Ovary (tissue), 10 donors: ENCODE data around the gene XNDC1N. TPM values are rescaled to one million over a fixed set of nuclear protein-coding genes. Genes with fewer than 3 reads are reported as not detected.

ENCODE experiments used
- DNase-seq, 5 donors: peaks; one replicate each; pipeline ENCODE4 v3.0.0-alpha.2; 2019 to 2020
- H3K27ac ChIP-seq, 2 donors: fragments of 200-600 bp; one replicate each; pipeline versions ENCODE4 v1.5.1 to v1.8.0; 2019 to 2022
- H3K27me3 ChIP-seq: fragments of 200-600 bp; one replicate; pipeline ENCODE4 v1.8.0; 2022
- H3K36me3 ChIP-seq: fragments of 200-600 bp; sonication (generic); one replicate; pipeline ENCODE4 v1.5.1; 2019
- H3K4me1 ChIP-seq: one replicate; pipeline ENCODE4 v1.8.1; 2013; ENCODE audit warnings: mild to moderate bottlenecking, moderate library complexity; ENCODE audit not compliant: insufficient read depth
- H3K4me3 ChIP-seq: fragments of 200-600 bp; sonication (generic); one replicate; pipeline ENCODE4 v1.5.1; 2017
- H3K9me3 ChIP-seq, 2 donors: fragments of 200-600 bp in 1 of 2; sonication (generic) in 1 of 2; one replicate each; pipeline versions ENCODE4 v1.5.1 to v1.8.1; 2013 to 2019; ENCODE audit warnings: mild to moderate bottlenecking in 1 of 2, moderate library complexity in 1 of 2
- CTCF ChIP-seq, 3 donors: fragments of 450-650 bp in 2 of 3; fragments of 200-600 bp in 1 of 3; IDR thresholded peaks; one replicate each; pipeline versions ENCODE4 v1.5.1 to v1.8.0; 2016 to 2022; ENCODE audit warnings: antibody characterized with exemption in 3 of 3, mild to moderate bottlenecking in 1 of 3
- EP300 ChIP-seq: sonication (generic); formaldehyde crosslinking; IDR thresholded peaks from one replicate; pipeline ENCODE4 v1.6.1; 2017; ENCODE audit warnings: antibody characterized with exemption
- POLR2A ChIP-seq: fragments of 450-650 bp; IDR thresholded peaks from one replicate; pipeline ENCODE4 v1.6.1; 2017; ENCODE audit warnings: antibody characterized with exemption, mild to moderate bottlenecking, moderate library complexity
- WGBS, 3 donors: extraction: QIAGEN DNeasy Blood & Tissue Kit in 1 of 3; methylation state at CpG; one replicate each; pipeline versions ENCODE4 v1.1.5 to v1.1.7; 2013 to 2017; 5-methylcytosine and 5-hydroxymethylcytosine counted together
- intact Hi-C, 4 donors: fragments of 100-400 bp; cut with DNase I; formaldehyde crosslinking; loops; one replicate each; pipeline versions ENCODE4 v1.11.0 to v1.15.1; 2022 to 2023
- long read RNA-seq, 3 donors: library from polyadenylated mRNA in 2 of 3; unstranded in 2 of 3; transcript quantifications; one replicate each; pipeline ENCODE4 v2.0.0 and lab custom pipeline, GENCODE V29; 2021 to 2026
- polyA plus RNA-seq, 2 donors: library from polyadenylated mRNA; stranded (reverse); fragments of 200-250 nt in 1 of 2; fragments of 350-450 nt in 1 of 2; fragmentation: Illumina TruSeq in 1 of 2; extraction: RNeasy Lipid Tissue Mini Kit (QIAGEN cat#74804) in 1 of 2; gene quantifications; one replicate each; pipeline ENCODE4 v1.2.3, GENCODE V29; 2013 to 2014
- total RNA-seq, 7 donors: library from RNA; depleted of rRNA in 2 of 7; stranded (reverse); fragments of >200 nt in 2 of 7; fragmentation: NEBNext Ultra II Directional in 3 of 7; extraction: Animal tissue kit (Norgen Biotek cat#: 25700) in 3 of 7; gene quantifications; one replicate each; pipeline versions ENCODE4 v1.1.0 to v1.2.4, GENCODE V29; 2016 to 2023
- donor health status: DM: no; HTN: no; CAD: no; lungs with moderate emphysema.
- donor health status: DM: no; HTN: no; CAD: no.
- donor health status: Bipolar disorder and iron deficiency.
- donor health status: DM: yes; HTN: yes; CAD: no.
- donor health status: DM: no; HTN: no; CAD: no.
- donor health status: DM: yes; HTN: yes; CAD: no.

The XNDC1N gene
- total RNA-seq (10 to 100 TPM in 5 of 7 donors, 1 to 10 TPM in 2; 8.6 to 13.9 (median 10.6) TPM), polyA plus RNA-seq (1 to 10 TPM; 3.5 to 5.3 TPM)
- long read RNA-seq, donor 1, partial matches to known transcripts, result 1 of 15 reads
- long read RNA-seq, donor 1, other reads (novel, unspliced or antisense), result 14 of 15 reads
- long read RNA-seq, donor 2, result 0 reads
- long read RNA-seq, donor 3, partial matches to known transcripts, result 0 of 5 reads
- long read RNA-seq, donor 3, other reads (novel, unspliced or antisense), result 5 of 5 reads

GRCh38 chr11:71927820-71928736 is at the start of gene XNDC1N:
TSS of gene XNDC1N (minus strand) at chr11:71928594. CDS start at chr11:71923353, 5,241 bp downstream.
- no peaks in the 10 kb centered on the region for H3K27me3 ChIP-seq
- H3K27ac ChIP-seq, result peak within 1 kb of the TSS; percentile 16 to 81
- no peaks in the 10 kb centered on the region for H3K9me3 ChIP-seq
- peak within 1 kb of the TSS; percentile 89 for H3K4me3 ChIP-seq
- DNase-seq, result peak; percentile 61 to 80 (median 73)
- 0% methylated on average over 40 of the region's 40 CpGs for WGBS, 3 donors
- H3K4me1 ChIP-seq, result peaks cover 10% of the 10 kb centered on the region
- H3K36me3 ChIP-seq, result no peaks in the 10 kb centered on the region
- intact Hi-C loops, result no loop called here
- no peak for TF ChIP-seq EP300
- no peak for TF ChIP-seq POLR2A
- no peak for TF ChIP-seq CTCF (IDR thresholded peaks at IDR 0.05)

GRCh38 chr11:71977743-71978418 is 49.5 kb upstream of the XNDC1N start:
- no peak overlapping the region for H3K27ac ChIP-seq
- WGBS, 3 donors, result 49 to 61% (median 52%) methylated on average over 7 of the region's 7 CpGs
- peak in 3 of 5 donors; percentile 34 to 67 (median 55) for DNase-seq

GRCh38 chr11:71977090-71977489 is 48.7 kb upstream of the XNDC1N start:
- no peaks in the 10 kb centered on the region for H3K9me3 ChIP-seq
- no peaks in the 10 kb centered on the region for H3K4me1 ChIP-seq
- H3K4me3 ChIP-seq, result no peak overlapping the region
- WGBS, 3 donors, result 59 to 83% (median 66%) methylated on average over 1 of the region's 1 CpG
- TF ChIP-seq CTCF (IDR thresholded peaks at IDR 0.05), result no peak
- no peaks in the 10 kb centered on the region for H3K36me3 ChIP-seq
- intact Hi-C loops, result loop anchor here in 1 of 4 donors (10.0 kb wide), 1 partner anchor 158 kb away; the partner anchor contains the start of gene FOLR3
- no peak for DNase-seq
- no peaks in the 10 kb centered on the region for H3K27me3 ChIP-seq
- no peak overlapping the region for H3K27ac ChIP-seq

More at GRCh38 chr11:71977743-71978418, 49.5 kb upstream of the XNDC1N start:
- Histone ChIP-seq H3K4me1 (no peaks in the 10 kb centered on the region), H3K27me3 (no peaks in the 10 kb centered on the region), H3K4me3 (no peak overlapping the region), H3K9me3 (no peaks in the 10 kb centered on the region), H3K36me3 (no peaks in the 10 kb centered on the region)
- intact Hi-C loops, result loop anchor here in 1 of 4 donors (10.0 kb wide), 1 partner anchor 157 kb away; the partner anchor contains the start of gene FOLR3
- TF ChIP-seq EP300, result no peak
- peak in 2 of 3 donors; percentile 67 to 71 for TF ChIP-seq CTCF (IDR thresholded peaks at IDR 0.05)

- no peaks in the 10 kb centered on the region for H3K27me3 ChIP-seq
- TF ChIP-seq EP300 (no peak), CTCF (IDR thresholded peaks at IDR 0.05) (no peak), POLR2A (no peak)
- no peak overlapping the region for H3K27ac ChIP-seq
- H3K4me3 ChIP-seq, result no peak overlapping the region
- DNase-seq, result no peak
- intact Hi-C loops, result loop anchor here in 1 of 4 donors (10.0 kb wide), 1 partner anchor 158 kb away; the partner anchor contains the start of gene FOLR3
- H3K4me1 ChIP-seq, result no peaks in the 10 kb centered on the region
- H3K36me3 ChIP-seq, result no peaks in the 10 kb centered on the region
- H3K9me3 ChIP-seq, result no peaks in the 10 kb centered on the region
- 86 to 93% (median 93%) methylated on average over 5 of the region's 5 CpGs for whole genome bisulfite sequencing, 3 donors
Observed at GRCh38 chr11:71976551-71976950, 48.2 kb upstream of the XNDC1N start.
